ENCODE data around the gene RNF112.
"Not testable (repeated sequence)": the region's sequence is repeated elsewhere in the genome, so short reads cannot be mapped to it uniquely, and the experiment has no call there.

The RNF112 gene

DNA sequence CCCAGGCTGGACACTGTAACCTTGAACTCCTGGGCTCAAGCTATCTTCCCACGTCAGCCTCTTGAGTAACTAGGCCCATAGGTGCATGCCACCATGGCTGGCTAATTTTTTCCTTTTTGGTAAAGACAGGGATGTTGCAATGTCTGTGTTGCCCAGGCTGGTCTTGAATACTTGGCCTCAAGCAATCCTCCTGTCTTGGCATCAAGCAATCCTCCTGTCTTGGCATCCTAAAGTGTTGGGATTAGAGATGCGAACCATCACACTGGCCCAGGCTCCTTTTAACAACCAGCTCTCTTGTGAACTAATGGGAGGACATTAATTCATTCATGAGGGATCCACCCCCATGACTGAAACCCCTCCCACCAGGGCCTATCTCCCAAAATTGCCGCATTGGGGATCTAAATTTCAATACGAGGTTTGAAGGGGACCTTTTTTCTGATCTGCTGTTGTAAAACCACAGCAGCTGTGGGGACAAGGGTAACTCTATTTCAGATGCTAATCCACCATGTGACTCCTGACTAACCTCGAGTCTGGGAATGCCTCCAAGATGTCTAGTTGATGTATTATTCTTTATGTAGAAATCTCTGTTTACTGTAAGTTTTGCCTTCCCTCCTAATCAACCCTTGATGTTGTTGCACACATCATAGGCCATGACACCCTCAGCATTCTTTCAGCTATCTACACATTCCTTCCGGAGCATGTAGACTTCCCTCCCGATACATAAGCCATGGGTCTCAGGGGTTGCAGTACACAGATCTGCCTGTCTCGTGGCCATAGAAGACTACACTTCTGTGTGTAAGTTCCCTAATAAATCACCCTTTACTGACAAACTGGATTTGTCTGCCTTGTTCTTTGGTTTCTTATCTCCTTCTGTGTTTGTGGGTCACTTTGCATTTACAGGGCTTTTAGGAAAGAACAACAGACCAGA, 37.6 kb downstream of the RNF112 start:
- H3K9me3 Mint-ChIP-seq = peaks cover 10 to 11% of the 10 kb centered on the region in 2 donors
- DNase-seq = no peak

DNA sequence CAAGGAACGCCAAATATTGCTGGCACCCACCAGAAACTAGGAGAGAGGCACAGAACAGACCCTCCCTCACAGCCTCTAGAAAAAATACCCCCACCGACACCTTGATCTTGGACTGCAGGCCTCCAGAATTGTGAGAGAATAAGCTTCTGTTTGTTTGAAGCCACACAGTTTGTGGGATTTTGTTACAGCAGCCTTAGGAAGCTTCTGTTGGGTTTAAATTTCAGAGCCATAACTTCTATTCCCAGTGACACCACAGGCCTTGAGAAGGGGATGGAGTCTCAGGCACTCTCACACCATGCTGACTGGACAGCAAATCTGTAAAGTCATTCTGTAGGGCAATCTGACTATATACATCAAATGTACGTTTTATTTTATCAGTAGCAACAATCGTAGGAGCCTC, 38.6 kb downstream of the RNF112 start:
- peaks cover 4 to 7% of the 10 kb centered on the region in 2 donors for H3K9me3 Mint-ChIP-seq
- H3K36me3 Mint-ChIP-seq = peaks cover 3% of the 10 kb centered on the region in 2 donors
- no peak overlapping the region for H3K27ac Mint-ChIP-seq
- peaks cover 3 to 8% of the 10 kb centered on the region in 2 donors for H3K4me1 Mint-ChIP-seq
- no peak for DNase-seq
- H3K27me3 Mint-ChIP-seq = peaks cover 21 to 42% of the 10 kb centered on the region in 2 donors
- ATAC-seq (replicated peaks) = no peak
- H3K4me3 Mint-ChIP-seq = no peak overlapping the region

More for the DNA sequence above, 37.6 kb downstream of the RNF112 start:
- Mint-ChIP-seq H3K4me1 (peaks cover 3 to 8% of the 10 kb centered on the region in 2 donors), H3K4me3 (no peak overlapping the region), H3K36me3 (peaks cover 3 to 9% of the 10 kb centered on the region in 2 donors), H3K27ac (no peak overlapping the region), H3K27me3 (peaks cover 28 to 40% of the 10 kb centered on the region in 2 donors)
- ATAC-seq (replicated peaks) = no peak

DNA sequence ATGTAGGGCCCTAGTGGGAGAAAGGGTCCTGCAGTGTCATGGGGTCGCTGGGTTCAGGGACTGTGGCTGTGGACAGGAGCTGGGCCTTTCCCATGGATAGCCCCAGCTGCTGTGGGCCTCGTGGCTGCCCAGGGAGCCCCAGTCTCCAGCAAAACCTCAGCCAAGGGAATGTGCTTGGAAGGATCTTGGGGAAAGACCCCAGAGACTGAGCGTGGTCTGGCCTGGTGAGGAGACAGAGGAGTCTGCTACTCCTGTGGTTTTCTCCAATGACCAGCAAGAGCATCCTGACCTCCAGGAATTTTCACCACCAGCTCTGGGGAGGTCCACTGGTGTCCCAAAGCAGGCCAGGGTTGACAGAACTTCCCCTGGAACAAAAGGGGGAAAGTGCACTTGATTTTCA, 42.3 kb downstream of the RNF112 start:
- no peak overlapping the region for H3K4me3 Mint-ChIP-seq
- H3K9me3 Mint-ChIP-seq = no peaks in the 10 kb centered on the region
- ATAC-seq (replicated peaks) (no peak), DNase-seq (no peak)
- H3K27ac Mint-ChIP-seq = no peak overlapping the region
- H3K4me1 Mint-ChIP-seq = peaks cover 0 to 2% of the 10 kb centered on the region in 2 donors
- H3K27me3 Mint-ChIP-seq = peaks cover 21 to 36% of the 10 kb centered on the region in 2 donors
- no peaks in the 10 kb centered on the region for H3K36me3 Mint-ChIP-seq

DNA sequence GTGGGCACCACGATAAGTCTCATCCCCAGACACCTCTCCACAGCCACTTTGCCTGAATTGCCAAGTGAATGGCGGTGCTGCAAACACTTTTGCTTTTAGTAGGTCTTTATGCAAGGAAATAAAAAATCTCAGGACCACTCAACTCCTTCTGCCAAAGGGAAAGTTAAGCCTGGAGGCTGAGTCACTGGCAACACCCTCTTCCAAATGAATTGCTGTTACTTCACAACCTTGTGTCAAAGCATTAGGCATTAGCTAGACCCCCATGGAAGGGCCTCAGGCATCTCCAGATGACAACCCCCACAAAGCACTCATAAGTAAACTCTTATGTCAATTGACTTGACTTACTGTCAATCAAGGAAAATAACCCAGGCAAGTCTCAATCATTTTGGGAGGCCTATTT, 43.0 kb downstream of the RNF112 start:
- ATAC-seq (replicated peaks) (no peak), DNase-seq (no peak)
- Mint-ChIP-seq H3K4me3 (no peak overlapping the region), H3K36me3 (no peaks in the 10 kb centered on the region), H3K4me1 (peaks cover 3 to 4% of the 10 kb centered on the region in 2 donors), H3K27ac (no peak overlapping the region), H3K9me3 (no peaks in the 10 kb centered on the region), H3K27me3 (peaks cover 18 to 31% of the 10 kb centered on the region in 2 donors)

DNA sequence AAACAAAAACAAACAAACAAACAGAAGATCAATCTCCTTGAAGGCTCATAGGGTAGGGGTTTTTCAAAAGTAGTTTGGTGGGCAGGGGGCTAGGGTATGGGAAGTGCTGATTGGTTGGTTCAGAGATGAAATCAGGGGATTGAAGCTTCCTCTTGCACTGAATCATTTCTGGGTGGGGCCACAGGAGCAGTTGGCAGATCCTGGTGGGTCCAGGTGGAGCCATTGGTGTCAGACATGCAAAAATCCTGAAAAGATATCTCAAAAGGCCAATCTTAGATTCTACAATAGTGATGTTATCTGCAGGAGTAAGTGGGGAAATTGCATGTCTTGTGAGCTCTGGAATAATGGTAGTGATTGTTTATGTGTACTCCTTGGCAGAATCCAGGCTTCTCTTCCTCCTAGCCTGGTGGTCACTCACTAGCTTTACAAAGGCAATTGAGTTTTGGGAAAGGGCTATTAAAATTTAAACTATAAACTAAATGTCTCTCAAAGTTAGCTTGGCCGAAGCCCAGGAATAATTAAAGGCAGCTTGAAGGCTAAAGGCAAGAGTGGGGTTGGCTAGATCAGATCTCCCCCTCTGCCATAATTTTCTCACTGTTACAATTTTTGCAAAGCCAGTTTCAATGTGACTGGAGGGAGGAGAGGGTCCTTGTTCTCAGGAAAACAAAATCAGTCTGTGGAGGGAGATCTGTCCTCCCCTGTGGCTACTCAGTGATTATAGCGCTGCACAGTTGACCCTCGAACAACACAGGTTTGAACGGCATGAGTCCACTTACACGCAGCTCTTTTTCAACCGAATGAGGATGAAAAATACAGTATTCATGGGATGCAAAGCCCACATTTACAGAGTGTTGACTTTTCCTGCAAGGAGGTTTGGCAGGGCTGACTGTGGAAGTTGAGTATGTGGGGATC, 45.2 kb downstream of the RNF112 start:
- Mint-ChIP-seq H3K36me3 (no peaks in the 10 kb centered on the region), H3K4me1 (peaks cover 15 to 19% of the 10 kb centered on the region in 2 donors), H3K27me3 (peaks cover 8 to 20% of the 10 kb centered on the region in 2 donors), H3K27ac (no peak overlapping the region), H3K9me3 (no peaks in the 10 kb centered on the region), H3K4me3 (no peak overlapping the region)
- no peak for DNase-seq
- ATAC-seq (replicated peaks) = no peak

DNA sequence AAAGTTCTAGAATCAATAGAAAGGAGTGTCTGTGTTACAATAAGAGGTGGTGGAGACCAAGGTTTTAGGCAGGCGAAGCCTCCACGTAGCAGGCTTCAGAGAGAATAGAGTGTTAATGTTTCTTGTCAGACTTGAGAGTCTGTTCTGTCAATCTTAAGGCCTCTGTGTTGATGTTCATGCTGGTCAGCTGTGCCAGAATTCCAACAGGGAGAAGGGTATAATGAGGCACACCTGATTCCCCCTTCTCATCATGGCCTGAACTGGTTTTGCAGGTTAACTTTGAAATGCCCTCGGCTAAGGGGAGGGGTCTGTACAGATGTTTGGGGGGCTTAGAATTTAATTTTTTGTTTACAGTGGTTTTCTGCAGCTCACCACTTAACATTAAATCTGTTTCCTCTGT, 46.0 kb downstream of the RNF112 start:
- Mint-ChIP-seq H3K27ac (no peak overlapping the region), H3K4me3 (no peak overlapping the region), H3K9me3 (no peaks in the 10 kb centered on the region), H3K36me3 (no peaks in the 10 kb centered on the region), H3K4me1 (peaks cover 20 to 25% of the 10 kb centered on the region in 2 donors), H3K27me3 (peaks cover 7 to 17% of the 10 kb centered on the region in 2 donors)
- DNase-seq = no peak
- no peak for ATAC-seq (replicated peaks)

DNA sequence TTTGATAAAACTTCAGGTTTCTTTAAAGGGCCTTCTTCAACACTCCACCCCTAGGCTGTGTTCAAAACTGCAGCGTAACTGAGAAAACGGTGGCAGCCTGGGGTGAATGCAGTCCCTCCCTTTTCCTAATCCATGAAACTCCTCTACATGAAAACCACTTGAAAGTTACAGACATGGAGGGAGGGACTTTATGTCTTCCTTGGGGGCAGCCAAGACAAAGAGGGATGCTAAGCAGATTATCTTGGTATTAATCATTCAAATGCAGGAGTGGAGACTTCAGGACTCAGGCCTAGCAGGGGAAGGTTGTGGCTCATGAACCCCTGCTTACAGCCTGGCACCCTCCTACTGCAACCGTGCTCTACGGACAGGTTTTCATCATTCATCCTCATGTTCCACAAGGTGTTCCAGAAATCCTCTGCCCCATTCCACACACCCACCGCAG, 46.8 kb downstream of the RNF112 start:
- Mint-ChIP-seq H3K36me3 (no peaks in the 10 kb centered on the region), H3K4me1 (peaks cover 25 to 31% of the 10 kb centered on the region in 2 donors), H3K27me3 (peaks cover 4 to 9% of the 10 kb centered on the region in 2 donors), H3K27ac (no peak overlapping the region), H3K4me3 (no peak overlapping the region), H3K9me3 (no peaks in the 10 kb centered on the region)
- DNase-seq (no peak), ATAC-seq (replicated peaks) (no peak)

DNA sequence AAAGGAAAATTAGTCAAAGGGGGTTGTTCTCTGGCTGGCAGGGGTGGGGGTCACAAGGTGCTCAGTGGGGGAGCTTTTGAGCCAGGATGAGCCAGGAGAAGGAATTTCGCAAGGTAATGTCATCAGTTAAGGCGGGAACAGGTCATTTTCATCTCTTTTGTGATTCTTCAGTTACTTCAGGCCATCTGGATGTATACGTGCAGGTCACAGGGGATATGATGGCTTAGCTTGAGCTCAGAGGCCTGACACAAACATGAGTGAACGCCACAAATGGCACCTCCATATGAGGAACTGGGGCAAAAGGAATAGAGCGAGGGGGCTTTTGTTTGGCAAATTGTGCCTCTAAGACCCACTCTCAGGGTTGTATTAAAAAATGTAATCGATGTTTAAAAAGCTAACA, 47.4 kb downstream of the RNF112 start:
- Mint-ChIP-seq H3K4me1 (peaks cover 31 to 37% of the 10 kb centered on the region in 2 donors), H3K27ac (peak overlapping the region; percentile 33)
- not testable (repeated sequence) for H3K4me3 Mint-ChIP-seq; ATAC-seq (replicated peaks); H3K27me3 Mint-ChIP-seq; DNase-seq; H3K36me3 Mint-ChIP-seq; H3K9me3 Mint-ChIP-seq

DNA sequence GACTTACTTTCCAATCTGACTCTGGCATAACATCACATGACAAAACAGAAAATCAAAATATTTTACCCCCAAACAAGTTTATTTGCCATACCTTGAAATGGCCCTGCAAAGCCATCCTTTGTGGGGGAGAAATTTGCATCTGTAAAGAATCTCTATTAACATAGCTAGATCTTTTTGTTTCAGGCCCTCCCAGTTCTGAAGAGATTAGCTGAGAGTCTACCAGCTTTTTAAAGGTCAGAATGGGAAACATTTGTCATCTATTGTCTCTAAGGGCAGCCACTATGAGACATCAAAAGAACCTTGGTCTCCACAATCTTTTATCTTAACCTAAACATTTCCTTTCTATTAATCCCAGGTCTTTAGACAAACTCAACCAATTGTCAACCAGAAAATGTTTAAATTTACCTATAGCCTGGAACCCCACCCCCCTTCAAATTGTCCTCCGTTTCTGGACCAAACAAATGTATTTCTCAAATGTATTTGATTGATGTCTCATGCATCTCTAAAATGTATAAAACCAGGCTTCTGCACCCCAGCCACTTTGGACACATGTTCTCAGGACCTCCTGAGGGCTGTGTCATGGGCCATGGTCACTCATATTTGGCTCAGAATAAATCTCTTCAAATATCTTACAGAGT, 48.1 kb downstream of the RNF112 start:
- H3K27me3 Mint-ChIP-seq; H3K9me3 Mint-ChIP-seq; H3K36me3 Mint-ChIP-seq; H3K27ac Mint-ChIP-seq; DNase-seq; H3K4me3 Mint-ChIP-seq; ATAC-seq (replicated peaks): not testable (repeated sequence)
- peaks cover 38 to 44% of the 10 kb centered on the region in 2 donors for H3K4me1 Mint-ChIP-seq

DNA sequence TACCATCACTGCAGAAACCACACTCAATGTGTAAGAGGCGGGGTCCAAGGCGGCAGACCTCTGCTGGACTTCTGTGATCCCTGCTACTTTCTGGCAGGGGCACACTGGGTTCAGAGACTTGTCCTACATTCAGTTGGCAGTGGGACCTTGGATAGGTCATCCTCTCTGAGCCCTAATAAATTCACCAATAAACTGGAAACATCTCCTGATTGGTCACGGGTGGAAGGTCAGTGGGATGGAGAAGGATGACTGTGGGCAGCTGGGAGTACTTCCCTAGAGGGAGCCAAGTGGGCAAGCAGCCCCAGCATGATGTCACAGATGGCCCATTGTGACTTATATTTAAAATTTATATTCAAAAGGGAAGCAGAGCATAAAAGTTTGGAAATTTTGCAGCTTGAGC, 49.7 kb downstream of the RNF112 start:
- Mint-ChIP-seq H3K27me3 (no peaks in the 10 kb centered on the region), H3K36me3 (no peaks in the 10 kb centered on the region), H3K4me3 (no peak overlapping the region), H3K4me1 (peaks cover 41 to 50% of the 10 kb centered on the region in 2 donors), H3K27ac (no peak overlapping the region), H3K9me3 (no peaks in the 10 kb centered on the region)
- DNase-seq (no peak), ATAC-seq (replicated peaks) (no peak)

DNA sequence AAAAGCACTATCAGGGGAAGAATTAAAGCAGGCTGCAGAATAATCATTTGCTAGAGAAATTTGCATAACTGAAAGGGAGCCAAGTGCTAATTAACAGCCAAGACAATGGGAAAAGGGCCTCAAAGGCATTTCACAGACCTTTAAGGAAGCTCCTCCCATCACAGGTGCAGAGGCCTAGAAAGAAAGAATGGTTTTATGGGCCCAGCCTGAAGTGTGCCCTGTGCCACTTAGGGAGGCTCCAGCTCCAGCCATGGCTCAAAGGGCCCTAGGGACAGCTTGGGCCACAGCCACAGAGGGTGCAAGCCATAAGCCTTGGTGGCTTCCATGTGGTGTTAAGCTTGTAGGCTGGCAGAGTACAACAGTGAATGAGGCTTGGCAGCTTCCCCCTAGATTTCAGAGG, 50.1 kb downstream of the RNF112 start:
- ATAC-seq (replicated peaks) = no peak
- H3K27ac Mint-ChIP-seq = peak overlapping the region; percentile 37
- no peaks in the 10 kb centered on the region for H3K9me3 Mint-ChIP-seq
- no peak overlapping the region for H3K4me3 Mint-ChIP-seq
- H3K27me3 Mint-ChIP-seq = no peaks in the 10 kb centered on the region
- H3K36me3 Mint-ChIP-seq = no peaks in the 10 kb centered on the region
- no peak for DNase-seq
- peaks cover 41 to 50% of the 10 kb centered on the region in 2 donors for H3K4me1 Mint-ChIP-seq

DNA sequence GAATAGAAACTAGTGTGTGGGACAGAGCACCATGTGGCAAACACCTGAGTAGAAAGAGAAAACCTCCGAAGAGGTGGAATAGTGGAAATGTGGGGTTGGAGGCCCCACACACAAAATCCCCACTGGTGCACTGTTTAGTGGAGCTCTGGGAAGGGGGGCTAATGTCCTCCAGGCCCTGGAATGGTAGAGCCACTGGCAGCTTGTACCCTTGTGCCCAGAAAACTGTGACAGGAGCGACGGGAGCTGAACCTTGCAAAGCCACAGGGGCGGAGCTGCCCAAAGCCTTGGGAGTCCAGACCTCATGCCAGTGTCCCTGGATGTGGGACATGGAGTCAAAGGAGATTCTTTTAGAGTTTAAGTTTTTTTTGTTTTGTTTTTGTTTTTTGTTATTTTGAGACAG, 50.6 kb downstream of the RNF112 start:
- H3K4me3 Mint-ChIP-seq = no peak overlapping the region

DNA sequence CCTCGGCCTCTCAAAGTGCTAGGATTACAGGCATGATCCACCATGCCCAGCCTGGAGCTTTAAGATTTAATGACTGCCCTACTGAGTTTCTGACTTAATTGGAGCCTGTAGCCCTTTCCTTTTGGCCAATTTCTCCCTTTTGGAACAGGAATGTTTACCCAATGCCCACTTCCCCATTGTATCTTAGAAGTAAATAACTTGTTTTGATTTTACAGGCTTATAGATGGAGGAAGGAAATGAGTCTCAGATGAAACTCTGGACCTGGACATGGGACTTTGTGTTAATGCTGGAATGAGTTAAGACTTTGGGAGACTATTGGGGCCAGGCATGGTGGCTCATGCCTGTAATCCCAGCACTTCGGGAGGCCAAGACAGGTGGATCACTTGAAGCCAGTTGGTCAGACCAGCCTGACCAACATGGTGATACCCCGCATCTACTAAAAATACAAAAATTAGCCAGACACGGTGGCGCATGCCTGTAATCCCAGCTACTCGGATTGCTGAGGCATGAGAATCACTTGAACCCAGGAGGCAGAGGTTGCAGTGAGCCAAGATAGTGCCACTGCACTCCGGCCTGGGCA, 51.5 kb downstream of the RNF112 start:
- Mint-ChIP-seq H3K4me1 (peaks cover 41 to 60% of the 10 kb centered on the region in 2 donors), H3K27ac (peak overlapping the region; percentile 82)
- DNase-seq; H3K27me3 Mint-ChIP-seq; H3K9me3 Mint-ChIP-seq; H3K36me3 Mint-ChIP-seq; ATAC-seq (replicated peaks); H3K4me3 Mint-ChIP-seq: not testable (repeated sequence)

More for the DNA sequence above, 50.6 kb downstream of the RNF112 start:
- DNase-seq (no peak), ATAC-seq (replicated peaks) (no peak)
- no peaks in the 10 kb centered on the region for H3K27me3 Mint-ChIP-seq
- no peaks in the 10 kb centered on the region for H3K36me3 Mint-ChIP-seq
- no peak overlapping the region for H3K27ac Mint-ChIP-seq
- H3K4me1 Mint-ChIP-seq = peaks cover 41 to 56% of the 10 kb centered on the region in 2 donors
- no peaks in the 10 kb centered on the region for H3K9me3 Mint-ChIP-seq
